NOMO-1 (cell line): ENCODE data around the gene TBC1D24.
"Not testable (repeated sequence)": the region's sequence is repeated elsewhere in the genome, so short reads cannot be mapped to it uniquely, and the experiment has no call there.

ENCODE experiments used
- DNase-seq, 2 experiments: peaks; one replicate each; lab custom pipeline; 2025; ENCODE audit not compliant: unreplicated experiment in 2 of 2; lab: John Stamatoyannopoulos, UW

Gene TBC1D24

DNA sequence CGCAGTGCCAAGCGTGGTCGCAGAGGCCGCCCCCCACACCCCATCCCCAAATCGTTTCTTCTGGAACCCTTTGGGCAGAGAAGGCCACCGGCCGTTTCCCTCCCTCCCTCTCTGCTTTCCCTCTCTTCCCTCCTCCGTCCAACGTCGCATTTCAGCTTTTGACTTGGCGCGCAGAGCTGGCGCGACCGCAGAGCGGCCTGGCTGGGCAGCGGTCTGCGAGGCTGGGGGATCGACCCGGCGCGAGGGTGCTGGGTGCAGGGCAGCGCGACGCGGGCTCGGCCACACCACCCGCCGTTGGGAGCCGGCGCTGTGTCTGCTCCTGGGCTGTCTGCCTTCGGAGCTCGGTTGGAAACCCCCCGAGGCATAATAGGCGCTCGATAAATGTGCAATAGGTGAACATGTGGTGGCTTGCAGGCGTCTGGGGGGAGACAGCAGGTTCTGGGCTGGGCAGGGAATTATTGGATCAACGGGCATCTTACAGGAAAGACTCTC is 6.6 kb upstream of the TBC1D24 start:
- peak in 1 of 2 experiments; percentile 12 for DNase-seq

DNA sequence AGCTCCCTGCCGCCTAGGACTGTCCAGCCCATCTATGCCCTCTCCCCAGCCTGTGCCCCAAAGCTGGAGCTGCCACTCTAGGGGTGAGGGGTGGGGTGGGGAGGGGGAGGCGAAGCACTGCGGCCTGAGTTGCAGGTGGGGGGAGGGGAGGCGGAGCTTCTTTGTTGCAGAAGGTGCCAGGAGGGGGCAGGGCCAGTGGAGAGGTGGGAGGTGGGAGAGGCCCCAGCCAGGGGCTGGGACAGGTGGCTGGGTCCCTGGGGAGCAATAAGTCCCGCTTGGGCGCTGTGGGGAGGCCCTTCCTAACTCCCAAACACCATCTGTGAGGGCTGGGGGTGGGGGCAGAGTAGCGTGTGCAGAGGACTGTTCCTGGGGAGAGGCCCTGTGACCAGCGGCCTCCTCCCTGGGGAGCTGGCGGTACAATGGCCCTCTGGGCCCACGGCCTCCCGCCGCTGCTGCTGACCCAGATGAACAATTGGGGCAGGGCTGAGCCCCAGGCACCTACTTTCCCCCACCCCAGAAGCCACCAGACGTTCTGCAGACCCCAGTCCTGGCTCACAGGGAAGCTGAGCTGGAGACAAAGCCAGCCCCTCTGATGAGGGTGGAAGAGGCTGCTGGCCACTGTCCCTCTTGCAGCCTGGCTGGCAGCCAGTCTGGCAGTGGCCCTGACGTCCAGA is 6.1 kb upstream of the TBC1D24 start:
- no peak for DNase-seq

DNA sequence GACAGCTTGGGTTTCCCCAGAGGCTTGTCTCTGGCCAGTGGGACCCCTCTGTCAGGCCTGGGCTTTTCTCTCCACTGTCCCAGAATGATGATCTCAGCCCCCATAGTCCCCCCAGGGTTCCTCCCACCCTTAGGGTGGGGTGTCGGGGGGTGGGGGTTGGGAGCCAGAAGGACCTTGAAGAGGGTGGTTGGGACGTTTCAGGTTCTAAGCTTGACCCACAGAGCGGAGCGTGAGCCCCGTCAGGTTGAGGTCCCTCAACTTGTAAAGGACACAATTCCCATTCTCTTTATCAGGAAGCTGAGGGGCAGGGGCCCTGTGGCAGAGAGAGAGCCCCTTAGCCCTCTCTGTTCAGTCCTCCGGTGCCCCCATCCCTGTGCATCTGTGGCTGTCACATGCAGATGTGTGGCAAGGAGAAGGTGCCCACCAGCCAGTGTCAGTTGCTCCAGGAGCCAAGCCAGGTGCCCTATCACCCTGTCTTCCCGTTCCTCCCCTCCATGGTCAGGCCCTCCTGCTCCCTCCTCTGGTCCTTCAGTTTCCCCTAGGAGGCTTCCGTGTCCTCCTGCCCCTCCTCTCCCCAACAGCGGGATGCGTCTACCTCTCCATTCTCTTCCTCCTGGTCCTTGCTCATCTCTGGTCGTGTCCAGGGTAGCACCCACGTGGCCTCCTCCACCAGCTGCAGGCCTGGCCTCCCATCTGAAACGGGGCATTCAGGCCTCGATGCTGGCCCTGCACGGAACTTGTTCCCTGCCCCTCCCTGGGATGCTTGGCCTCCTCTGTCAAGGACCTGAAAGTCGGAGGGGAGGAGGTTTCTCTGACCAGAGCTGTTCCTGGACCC is 5.3 kb upstream of the TBC1D24 start:
- DNase-seq, result no peak

DNA sequence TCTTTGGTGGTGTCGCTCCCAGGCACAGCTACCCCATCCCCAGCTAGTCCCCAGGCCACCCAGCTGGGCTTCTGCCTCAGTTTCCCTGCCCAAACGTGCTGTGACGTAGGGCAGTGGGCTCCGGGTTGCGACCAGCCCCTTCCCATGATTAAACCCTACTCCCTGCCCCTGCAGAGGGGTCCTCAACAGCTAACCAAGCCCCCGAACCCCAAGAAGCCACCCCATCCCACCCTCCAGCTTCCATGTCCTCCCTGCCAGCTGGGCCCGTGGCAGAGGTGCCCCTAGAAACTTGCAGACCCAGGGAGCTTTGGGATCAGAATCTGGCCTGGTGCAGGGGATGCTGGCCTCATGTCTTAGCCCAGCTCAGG is 4.7 kb upstream of the TBC1D24 start:
- DNase-seq, result no peak

DNA sequence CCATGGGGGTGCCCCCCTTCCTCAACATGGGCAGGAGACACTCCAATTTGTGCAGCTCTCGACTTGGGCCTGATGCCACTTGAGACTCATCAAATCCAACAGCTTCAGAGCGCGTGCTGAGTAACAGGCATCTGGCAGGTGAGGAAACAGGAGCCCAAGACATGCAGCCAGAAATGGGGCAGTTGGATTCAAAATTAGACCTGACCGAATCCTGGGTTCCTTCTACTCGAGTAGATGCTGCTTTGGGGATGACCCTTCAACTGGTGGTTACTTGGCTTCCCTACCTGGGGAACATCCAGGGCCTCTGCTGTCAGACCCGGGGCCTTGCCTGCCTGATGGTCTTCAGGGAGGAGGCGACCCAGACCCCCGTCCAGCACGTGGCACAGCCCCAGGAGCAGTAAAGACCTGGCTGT is 4.3 kb upstream of the TBC1D24 start:
- DNase-seq, result no peak

DNA sequence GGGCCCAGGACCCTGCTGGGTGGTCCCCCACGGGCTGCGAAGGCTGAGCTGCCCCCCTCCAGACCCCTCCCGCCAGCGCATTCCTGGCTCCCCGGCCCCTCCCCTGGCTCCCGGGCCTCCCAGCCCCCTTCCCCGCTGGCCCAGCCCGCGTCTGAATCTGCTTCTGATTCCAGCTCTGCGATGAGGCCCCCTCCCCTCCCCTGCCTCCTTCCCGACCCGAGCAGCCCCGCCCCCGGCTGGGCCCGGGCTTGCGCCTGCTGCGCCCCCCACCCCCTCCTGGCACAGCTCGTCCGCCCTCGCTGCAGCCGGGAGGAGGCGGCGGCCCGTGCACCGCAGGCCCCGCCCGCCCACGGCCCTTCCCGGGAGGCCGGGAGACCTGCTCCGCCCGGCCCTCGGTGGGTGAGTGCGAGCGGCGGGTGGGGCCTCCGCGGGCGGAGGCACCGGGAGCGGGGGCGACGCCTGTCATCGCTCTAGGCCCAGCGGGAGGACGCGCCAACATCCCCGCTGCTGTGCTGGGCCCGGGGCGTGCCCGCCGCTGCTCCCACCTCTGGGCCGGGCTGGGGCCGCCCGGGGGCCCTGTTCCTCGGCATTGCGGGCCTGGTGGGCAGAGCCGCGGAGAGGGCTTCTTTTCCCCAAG is 3.8 kb upstream of the TBC1D24 start, which contains the start of gene NTN3:
NTN3 (plus strand) TSS at position 282 of the 637 bp plus-strand sequence. CDS start 405 bp downstream, outside the sequence.
- DNase-seq, result no peak

DNA sequence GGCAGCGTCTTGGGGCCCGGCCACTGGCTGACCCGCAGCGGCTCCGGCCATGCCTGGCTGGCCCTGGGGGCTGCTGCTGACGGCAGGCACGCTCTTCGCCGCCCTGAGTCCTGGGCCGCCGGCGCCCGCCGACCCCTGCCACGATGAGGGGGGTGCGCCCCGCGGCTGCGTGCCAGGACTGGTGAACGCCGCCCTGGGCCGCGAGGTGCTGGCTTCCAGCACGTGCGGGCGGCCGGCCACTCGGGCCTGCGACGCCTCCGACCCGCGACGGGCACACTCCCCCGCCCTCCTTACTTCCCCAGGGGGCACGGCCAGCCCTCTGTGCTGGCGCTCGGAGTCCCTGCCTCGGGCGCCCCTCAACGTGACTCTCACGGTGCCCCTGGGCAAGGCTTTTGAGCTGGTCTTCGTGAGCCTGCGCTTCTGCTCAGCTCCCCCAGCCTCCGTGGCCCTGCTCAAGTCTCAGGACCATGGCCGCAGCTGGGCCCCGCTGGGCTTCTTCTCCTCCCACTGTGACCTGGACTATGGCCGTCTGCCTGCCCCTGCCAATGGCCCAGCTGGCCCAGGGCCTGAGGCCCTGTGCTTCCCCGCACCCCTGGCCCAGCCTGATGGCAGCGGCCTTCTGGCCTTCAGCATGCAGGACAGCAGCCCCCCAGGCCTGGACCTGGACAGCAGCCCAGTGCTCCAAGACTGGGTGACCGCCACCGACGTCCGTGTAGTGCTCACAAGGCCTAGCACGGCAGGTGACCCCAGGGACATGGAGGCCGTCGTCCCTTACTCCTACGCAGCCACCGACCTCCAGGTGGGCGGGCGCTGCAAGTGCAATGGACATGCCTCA is 3.1 kb upstream of the TBC1D24 start:
- DNase-seq, result no peak

DNA sequence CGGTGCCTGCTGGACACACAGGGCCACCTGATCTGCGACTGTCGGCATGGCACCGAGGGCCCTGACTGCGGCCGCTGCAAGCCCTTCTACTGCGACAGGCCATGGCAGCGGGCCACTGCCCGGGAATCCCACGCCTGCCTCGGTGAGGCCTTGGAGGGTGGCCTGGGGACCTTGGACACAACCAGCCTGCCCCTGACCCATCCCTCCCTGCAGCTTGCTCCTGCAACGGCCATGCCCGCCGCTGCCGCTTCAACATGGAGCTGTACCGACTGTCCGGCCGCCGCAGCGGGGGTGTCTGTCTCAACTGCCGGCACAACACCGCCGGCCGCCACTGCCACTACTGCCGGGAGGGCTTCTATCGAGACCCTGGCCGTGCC is 2.5 kb upstream of the TBC1D24 start:
- DNase-seq, result no peak

DNA sequence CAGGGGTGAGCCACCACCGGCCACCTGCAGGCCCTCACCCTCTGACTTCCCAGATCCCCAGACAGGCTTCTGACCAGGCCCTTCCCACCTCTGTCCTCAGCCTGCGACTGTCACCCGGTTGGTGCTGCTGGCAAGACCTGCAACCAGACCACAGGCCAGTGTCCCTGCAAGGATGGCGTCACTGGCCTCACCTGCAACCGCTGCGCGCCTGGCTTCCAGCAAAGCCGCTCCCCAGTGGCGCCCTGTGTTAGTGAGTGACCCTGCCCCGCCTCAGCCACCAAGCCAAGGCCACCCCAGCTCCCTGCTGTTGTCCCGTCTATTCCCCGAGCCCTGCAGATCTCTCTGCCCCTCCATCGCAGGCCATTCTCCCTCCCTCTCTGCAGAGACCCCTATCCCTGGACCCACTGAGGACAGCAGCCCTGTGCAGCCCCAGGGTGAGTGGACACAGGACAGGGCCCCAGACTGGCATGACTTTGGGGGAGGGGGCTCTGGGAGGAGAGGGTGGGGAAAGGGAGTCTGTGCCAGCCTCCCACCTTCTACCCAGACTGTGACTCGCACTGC is 2.0 kb upstream of the TBC1D24 start:
- no peak for DNase-seq

DNA sequence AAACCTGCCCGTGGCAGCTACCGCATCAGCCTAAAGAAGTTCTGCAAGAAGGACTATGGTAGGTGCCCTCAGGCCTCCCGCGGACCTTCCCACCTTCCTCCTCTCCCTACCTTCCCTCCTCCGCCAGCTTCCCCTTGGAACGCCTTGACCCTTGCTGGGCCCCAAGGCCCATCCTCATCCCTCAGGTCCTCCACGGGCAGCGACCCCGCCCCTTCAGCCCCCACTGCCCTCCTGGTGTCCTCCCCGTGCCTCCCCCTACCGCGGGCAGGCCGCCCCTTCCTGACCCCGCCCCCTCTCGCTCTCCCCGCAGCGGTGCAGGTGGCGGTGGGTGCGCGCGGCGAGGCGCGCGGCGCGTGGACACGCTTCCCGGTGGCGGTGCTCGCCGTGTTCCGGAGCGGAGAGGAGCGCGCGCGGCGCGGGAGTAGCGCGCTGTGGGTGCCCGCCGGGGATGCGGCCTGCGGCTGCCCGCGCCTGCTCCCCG is 1.4 kb upstream of the TBC1D24 start:
- DNase-seq, result no peak

DNA sequence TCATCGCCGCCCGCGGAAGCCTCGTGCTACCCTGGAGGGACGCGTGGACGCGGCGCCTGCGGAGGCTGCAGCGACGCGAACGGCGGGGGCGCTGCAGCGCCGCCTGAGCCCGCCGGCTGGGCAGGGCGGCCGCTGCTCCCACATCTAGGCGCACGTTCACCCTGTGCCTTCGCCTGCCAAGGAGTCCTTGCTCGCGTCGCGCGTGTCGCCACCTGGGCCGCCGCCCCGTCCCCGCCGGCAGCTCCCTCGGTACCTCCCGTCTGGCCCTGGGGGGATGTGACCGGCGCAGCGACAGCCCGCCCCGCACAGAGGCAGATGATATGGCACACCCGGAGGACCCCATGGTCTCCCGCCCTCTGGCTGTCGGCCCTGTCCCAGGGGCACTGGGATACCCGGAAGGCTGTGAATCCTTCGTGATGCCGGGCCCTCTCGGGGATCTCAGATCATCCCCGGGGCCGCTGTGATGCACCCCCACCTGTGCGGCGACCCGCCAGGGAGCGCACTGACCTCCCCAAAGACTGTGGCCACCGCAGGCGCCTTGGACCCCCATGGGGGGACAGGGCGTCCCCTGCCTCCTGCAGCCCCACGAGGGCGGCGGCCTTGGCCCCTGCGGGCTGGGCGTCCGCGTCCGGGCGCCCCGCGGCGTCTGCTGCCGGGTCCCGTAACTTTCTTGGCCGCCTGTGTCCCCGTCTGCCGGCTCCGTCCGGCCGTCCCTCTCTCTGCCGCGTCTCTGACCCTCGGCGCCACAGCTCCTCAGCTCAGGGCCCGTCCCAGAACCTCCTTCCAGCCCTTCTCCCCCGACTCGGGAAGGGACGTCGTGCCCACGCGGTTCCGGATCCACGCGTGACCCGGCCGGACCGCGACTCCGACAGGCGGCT is 689 bp upstream of the TBC1D24 start:
- DNase-seq, result peak; percentile 40 to 73

DNA sequence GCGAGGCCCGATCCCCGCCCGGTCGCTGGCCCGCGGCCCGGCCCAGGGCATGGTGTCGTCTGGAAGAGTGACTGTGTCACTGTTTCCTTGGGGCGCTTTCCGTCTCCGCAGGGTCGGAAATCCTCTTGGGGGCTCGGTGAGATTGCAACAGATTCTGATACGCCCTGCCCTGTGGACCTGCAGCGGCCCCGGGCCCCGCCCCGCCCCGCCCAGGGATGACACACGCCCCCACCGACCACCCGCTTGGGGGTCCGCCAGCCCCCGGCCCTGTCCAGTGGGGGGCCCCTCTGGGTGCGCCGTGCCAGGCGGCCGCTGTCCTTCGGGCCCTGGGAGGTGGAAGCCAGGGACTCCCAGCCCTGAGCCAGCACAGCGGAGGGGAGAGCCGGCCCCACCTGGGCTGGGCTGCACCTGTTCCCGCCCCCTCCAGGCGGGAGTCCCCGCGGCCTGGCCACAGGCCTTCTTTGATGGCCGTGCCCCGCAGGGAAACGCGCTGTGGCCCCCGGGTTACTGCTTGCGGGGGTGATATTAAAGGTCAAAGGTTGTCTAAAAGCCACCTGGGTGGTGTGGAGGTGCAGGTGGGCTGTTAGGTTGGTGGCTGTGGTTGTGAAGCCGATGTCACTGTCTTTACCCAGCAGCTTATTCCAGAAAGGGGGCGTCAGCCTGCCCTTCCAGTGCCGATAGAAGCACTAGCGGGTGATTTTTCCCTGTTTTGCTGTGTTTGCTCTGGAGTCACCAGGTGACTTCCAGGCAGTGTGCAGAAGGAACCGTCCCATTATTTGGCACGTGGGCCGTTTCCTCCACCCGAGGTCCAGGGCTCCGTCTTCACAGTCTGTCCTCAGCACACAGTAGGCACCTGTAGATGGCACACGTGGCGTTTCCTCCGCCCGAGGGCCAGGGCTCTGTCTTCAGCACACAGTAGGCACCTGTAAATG is 752 bp downstream of the TBC1D24 start:
- peak; percentile 21 to 28 for DNase-seq

DNA sequence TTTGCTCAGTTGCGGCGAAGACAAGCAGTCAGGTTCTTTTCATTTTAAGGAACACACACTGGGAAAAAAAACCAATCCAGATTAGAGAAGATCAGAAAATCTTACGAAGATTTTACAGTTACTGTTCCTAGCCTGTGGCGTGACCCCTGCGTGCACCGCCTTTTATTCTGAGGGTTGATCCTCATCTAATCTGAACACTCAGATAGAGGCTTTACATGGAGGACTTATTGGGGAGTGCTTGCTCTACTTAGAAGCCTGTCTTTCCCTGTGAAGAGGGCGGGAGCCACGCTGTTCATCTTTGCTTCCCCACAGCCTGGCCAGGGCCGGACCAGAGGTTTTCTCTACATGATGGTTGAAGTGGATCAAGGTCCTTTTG is 1.4 kb downstream of the TBC1D24 start:
- DNase-seq, result no peak

DNA sequence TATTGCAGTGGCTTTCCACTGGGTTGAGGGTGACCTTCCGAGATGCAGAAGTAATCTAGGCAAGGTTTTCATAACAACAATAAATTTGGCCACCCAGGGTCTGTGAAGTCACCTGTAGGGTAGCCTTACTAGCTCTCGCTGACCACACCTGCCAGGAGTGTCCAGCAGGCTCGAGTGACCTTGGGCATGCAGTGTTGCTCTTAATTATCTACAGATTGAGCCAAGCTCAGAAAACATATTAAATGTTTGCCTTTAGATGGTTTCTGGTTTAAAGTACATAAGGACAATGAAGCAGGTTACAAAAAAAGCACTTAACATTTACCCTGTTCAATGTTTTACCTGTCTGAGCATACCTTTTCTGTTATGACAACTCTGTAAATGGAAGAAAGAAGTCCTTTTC is 1.8 kb downstream of the TBC1D24 start:
- DNase-seq, result no peak

DNA sequence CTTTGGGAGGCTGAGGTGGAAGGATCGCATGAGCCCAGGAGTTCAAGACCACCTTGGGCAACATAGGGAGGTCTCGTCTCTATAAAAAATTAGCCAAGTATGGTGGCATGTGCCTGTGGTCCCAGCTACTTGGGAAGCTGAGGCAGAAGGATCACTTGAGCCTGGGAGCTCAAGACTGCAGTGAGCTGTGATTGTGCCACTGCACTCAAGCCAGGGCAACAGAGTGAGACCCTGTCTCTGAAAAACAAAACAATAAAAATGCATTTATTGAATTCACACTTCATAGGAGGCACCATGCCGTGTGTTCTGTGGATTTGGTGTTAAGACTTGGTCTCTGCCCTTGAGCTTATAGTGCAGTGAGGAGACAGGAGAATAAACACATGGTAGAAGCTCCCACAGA is 2.4 kb downstream of the TBC1D24 start:
- DNase-seq, result no peak

DNA sequence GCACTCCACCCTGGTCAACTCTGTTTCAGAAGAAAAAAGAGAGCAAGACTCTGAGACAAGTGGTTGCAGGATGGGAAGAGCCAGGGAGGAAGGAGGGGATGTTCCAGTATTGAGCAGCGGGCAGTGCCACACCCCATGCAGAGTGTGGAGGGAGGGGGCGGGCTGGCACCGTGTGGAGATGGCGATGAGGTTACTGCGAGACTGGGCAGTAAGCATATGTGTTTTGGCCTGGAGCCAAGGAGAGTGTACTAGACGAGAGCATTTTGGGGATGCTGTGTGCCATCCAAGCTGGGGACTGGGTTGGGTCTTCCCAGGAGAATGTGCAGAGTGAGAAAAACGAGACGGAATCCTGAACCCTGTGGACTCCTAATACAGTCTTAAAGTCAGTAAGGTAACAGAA is 3.4 kb downstream of the TBC1D24 start:
- DNase-seq, result no peak

DNA sequence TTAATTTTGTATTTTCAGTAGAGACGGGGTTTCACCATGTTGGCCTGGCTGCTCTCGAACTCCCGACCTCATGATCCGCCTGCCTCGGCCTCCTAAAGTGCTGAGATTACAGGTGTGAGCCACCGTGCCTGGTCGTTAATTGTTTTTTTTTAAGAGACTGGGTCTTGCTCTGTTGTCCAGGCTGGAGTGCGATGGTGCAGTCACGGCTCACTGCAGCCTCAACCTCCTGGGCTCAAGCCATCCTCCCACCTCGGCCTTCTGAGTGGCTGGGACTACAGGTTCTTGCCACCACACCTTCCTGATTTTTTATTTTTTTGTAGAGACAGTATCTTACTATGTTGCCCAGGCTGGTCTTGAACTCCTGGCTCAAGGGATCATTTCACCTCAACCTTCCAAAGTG is 5.1 kb downstream of the TBC1D24 start:
- DNase-seq, result not testable (repeated sequence)

DNA sequence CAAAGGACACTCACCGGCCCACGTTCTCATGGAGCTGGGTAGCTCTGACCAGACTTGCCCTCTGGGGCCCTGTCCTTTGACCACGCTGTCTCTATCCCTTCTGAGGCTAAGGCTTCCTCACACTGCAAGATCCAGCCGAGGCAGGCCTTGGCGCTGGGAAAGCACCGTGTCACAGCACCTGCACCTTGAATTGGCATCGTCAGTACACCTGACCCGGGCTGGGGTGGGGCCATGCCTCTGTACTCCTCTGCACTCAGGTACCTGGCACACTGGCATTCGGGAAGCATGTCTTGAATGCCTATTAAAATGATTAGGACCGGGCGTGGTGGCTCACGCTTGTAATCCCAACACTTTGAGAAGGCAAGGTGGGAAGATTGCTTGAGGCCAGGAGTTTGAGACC is 6.0 kb downstream of the TBC1D24 start:
- no peak for DNase-seq
